Spleen (tissue), 7 donors: Measurements from ENCODE around the gene CCL22.

Experiments used
- POLR2A ChIP-seq, 3 donors: fragments of 450-650 bp; IDR thresholded peaks; one replicate each; pipeline ENCODE4 v1.5.1; 2017; ENCODE audit warnings: antibody characterized with exemption in 3 of 3, mild to moderate bottlenecking in 1 of 3
- POLR2AphosphoS5 ChIP-seq, 3 donors: sonication (generic); formaldehyde crosslinking; IDR thresholded peaks; one replicate each; pipeline ENCODE4 v1.5.1; 2017; ENCODE audit warnings: antibody characterized with exemption in 3 of 3
- TF ChIP-seq, protein P1 (sequence below), 11 experiments: fragments of 200-600 bp in 7 of 11; fragments of 450-650 bp in 4 of 11; sonication (generic) in 4 of 11; IDR thresholded peaks in 8 of 11; conservative IDR thresholded peaks in 3 of 11; 1 replicate in 7 of 11; 2 replicates in 4 of 11; pipeline versions ENCODE4 v1.4.0 to v1.8.0; 2016 to 2021; ENCODE audit warnings: antibody characterized with exemption in 11 of 11, inconsistent platforms in 4 of 11, mild to moderate bottlenecking in 1 of 11
- donor health status: DM: no; HTN: no; CAD: no; lungs with moderate emphysema.
- donor health status: DM: no; HTN: no; CAD: no.
- donor health status: DM: no; HTN: no; CAD: no.

GRCh38 chr16:57358527-57359095, at the start of gene CCL22:
- TF ChIP-seq POLR2A (IDR thresholded peaks at IDR 0.05), result no peak
- TF ChIP-seq, protein P1, sequence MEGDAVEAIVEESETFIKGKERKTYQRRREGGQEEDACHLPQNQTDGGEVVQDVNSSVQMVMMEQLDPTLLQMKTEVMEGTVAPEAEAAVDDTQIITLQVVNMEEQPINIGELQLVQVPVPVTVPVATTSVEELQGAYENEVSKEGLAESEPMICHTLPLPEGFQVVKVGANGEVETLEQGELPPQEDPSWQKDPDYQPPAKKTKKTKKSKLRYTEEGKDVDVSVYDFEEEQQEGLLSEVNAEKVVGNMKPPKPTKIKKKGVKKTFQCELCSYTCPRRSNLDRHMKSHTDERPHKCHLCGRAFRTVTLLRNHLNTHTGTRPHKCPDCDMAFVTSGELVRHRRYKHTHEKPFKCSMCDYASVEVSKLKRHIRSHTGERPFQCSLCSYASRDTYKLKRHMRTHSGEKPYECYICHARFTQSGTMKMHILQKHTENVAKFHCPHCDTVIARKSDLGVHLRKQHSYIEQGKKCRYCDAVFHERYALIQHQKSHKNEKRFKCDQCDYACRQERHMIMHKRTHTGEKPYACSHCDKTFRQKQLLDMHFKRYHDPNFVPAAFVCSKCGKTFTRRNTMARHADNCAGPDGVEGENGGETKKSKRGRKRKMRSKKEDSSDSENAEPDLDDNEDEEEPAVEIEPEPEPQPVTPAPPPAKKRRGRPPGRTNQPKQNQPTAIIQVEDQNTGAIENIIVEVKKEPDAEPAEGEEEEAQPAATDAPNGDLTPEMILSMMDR (IDR thresholded peaks at IDR 0.05 in 8 of 11, conservative IDR thresholded peaks at IDR 0.05 in 3 of 11), result no peak
- TF ChIP-seq POLR2AphosphoS5 (IDR thresholded peaks at IDR 0.05), result no peak
